NCI-H446 treated with DMSO at 0.1 percent for 48 hours (cell line): ENCODE measurements around the gene NAPB.

Experiments used
- DNase-seq: peaks from one replicate; lab custom pipeline; 2025; lab: John Stamatoyannopoulos, UW

NAPB gene

DNA sequence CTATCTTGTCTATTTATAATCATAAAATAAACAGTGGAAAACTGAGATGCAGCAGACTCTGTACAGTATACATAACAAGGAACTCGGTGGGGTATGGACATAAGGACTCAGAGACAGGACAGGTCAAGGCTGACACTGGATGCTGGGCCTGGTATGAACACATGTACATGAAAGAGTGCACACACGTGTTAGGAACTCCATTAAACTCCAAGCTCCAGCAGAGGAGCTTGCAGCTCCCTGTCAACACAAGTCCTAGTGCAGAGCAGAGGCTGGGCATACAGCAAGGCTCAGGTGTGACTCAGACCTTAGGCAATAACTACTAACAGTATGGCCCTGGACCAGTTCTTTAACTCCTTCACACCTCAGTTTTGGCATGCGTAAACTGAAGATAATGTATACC lies 17.1 kb downstream of the NAPB start:
- DNase-seq, result no peak

GRCh38 chr20:23403751-23404150 lies 17.5 kb downstream of the NAPB start:
- no peak for DNase-seq

GRCh38 chr20:23401051-23401450 lies 20.2 kb downstream of the NAPB start:
- DNase-seq, result no peak

- DNase-seq, result no peak
These were observed 21.6 kb downstream of the NAPB start for GRCh38 chr20:23399568-23400241.

- no peak for DNase-seq
These were observed 23.3 kb downstream of the NAPB start for GRCh38 chr20:23397961-23398360.

GRCh38 chr20:23396950-23397627 lies 24.2 kb downstream of the NAPB start:
- DNase-seq, result peak; percentile 26

GRCh38 chr20:23393996-23394775 lies 27.1 kb downstream of the NAPB start:
- no peak for DNase-seq

GRCh38 chr20:23391707-23392310 lies 29.5 kb downstream of the NAPB start:
- no peak for DNase-seq

DNA sequence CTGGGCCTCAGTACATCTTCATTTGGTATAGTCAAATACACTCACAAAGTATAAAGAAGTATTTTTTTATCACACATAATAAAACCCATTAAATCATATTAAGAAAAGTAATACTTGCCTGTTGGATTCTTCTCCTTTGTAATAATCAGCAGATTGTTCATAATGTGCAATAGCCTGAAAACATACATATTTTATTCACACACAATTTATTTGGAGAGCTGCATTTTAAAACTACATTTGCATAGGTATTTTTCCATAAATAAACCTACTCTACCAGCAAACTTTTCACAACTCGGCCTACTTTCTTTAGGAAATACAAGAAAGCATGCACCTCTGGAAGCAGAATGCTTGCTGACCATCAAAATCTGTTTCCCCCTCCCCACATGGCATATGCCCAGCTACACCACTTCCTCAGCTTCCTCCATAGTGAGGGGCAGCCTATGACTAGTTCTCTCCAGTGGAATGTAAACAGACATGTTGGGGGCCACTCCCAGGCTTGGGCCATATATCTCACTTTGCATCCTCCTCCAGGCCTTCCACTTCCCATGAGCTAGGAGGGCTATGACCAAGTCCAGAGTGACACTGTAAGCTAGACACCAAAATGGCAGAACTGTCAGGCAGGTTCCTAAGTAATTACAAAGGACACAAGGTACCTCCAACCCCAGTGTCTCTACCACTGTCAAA lies 31.1 kb downstream of the NAPB start:
- DNase-seq, result no peak

GRCh38 chr20:23387118-23387443 lies 34.2 kb downstream of the NAPB start:
- DNase-seq, result no peak

- no peak for DNase-seq
These were observed 34.8 kb downstream of the NAPB start for GRCh38 chr20:23386304-23387117.

- no peak for DNase-seq
These were observed 39.4 kb downstream of the NAPB start for GRCh38 chr20:23381876-23382275.

GRCh38 chr20:23379772-23380171 lies 41.5 kb downstream of the NAPB start:
- no peak for DNase-seq

GRCh38 chr20:23375827-23376226 lies 45.5 kb downstream of the NAPB start:
- DNase-seq, result no peak

GRCh38 chr20:23374441-23374840 lies 46.8 kb downstream of the NAPB start:
- no peak for DNase-seq

- DNase-seq, result no peak
These were observed 49.8 kb downstream of the NAPB start for GRCh38 chr20:23371496-23371895.

GRCh38 chr20:23370873-23371272 lies 50.4 kb downstream of the NAPB start:
- DNase-seq, result no peak

GRCh38 chr20:23370274-23370673 lies 51.0 kb downstream of the NAPB start:
- DNase-seq, result no peak

GRCh38 chr20:23369072-23369823 lies 52.0 kb downstream of the NAPB start:
- DNase-seq, result no peak

DNA sequence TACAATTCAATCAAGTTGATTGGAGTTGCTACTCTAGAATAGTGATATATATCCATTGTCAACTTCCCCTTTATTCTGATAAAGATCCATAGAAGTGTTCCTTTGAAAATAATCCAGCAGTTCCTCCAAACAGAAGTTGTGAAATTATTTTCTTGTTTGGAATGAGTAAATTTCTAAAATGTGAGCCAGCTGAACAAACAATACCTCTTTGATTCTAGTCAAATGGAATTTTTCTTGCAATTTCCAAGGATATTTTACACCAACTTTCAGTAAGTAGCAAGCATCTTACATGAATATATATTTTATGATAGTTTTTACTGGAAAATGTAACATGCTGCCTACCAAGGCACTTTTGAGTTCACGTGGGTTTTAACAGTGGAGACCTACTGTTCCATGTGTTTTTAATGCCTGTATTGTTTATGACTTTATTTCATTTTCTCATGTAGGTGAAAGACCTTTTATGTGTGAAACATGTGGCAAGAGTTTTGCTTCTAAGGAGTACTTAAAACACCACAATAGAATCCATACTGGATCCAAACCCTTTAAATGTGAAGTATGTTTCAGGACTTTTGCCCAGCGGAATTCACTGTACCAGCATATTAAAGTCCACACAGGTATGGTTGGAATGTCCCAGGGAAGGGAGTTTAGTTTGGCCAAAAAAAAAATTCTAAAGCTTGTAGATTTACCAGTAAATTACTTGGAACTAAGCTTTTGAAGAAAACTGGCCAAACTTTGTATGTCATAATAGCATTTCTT lies 52.8 kb downstream of the NAPB start:
- DNase-seq, result no peak
